Liver (tissue), 9 donors: Measurements from ENCODE around the gene IGLL5. TPM values are rescaled to one million over a fixed set of nuclear protein-coding genes. Genes with fewer than 3 reads are reported as not detected.

ENCODE experiments used
- DNase-seq: peaks from one replicate; pipeline ENCODE4 v3.0.0-alpha.2; 2017; ENCODE audit warnings: low spot score
- H3K27ac ChIP-seq, 2 donors: one replicate each; pipeline ENCODE4 v1.7.0; 2013; ENCODE audit warnings: inconsistent platforms in 2 of 2, low read length in 2 of 2, control low read depth in 1 of 2, low read depth in 1 of 2, mild to moderate bottlenecking in 1 of 2
- H3K27me3 ChIP-seq, 4 donors: one replicate each; pipeline versions ENCODE4 v1.6.1 to v1.7.0; 2013; ENCODE audit warnings: low read length in 3 of 4, inconsistent platforms in 1 of 4, mild to moderate bottlenecking in 1 of 4, moderate library complexity in 1 of 4; ENCODE audit not compliant: control insufficient read depth in 4 of 4, insufficient read depth in 4 of 4
- H3K36me3 ChIP-seq, 4 donors: one replicate each; pipeline versions ENCODE4 v1.6.1 to v1.7.0; 2013; ENCODE audit warnings: low read length in 3 of 4, mild to moderate bottlenecking in 3 of 4, low read depth in 1 of 4, moderate library complexity in 1 of 4; ENCODE audit not compliant: control insufficient read depth in 4 of 4, insufficient read depth in 3 of 4
- H3K4me1 ChIP-seq, 4 donors: one replicate each; pipeline versions ENCODE4 v1.6.1 to v1.7.0; 2013; ENCODE audit warnings: low read length in 3 of 4, mild to moderate bottlenecking in 3 of 4, moderate library complexity in 1 of 4; ENCODE audit not compliant: control insufficient read depth in 4 of 4, insufficient read depth in 4 of 4
- H3K4me3 ChIP-seq, 3 donors: one replicate each; pipeline versions ENCODE4 v1.6.1 to v1.7.0; 2013; ENCODE audit warnings: low read length in 3 of 3, control low read depth in 1 of 3, low read depth in 1 of 3, mild to moderate bottlenecking in 1 of 3
- H3K9ac ChIP-seq, 2 donors: one replicate each; pipeline ENCODE4 v1.7.0; 2013; ENCODE audit warnings: low read length in 2 of 2, mild to moderate bottlenecking in 2 of 2, moderate library complexity in 2 of 2, control low read depth in 1 of 2, low read depth in 1 of 2
- H3K9me3 ChIP-seq, 4 donors: one replicate each; pipeline versions ENCODE4 v1.6.1 to v1.7.0; 2013; ENCODE audit warnings: low read length in 3 of 4; ENCODE audit not compliant: control insufficient read depth in 4 of 4
- EGR1 ChIP-seq, 2 donors: IDR thresholded peaks; 2 replicates each; pipeline ENCODE4 v1.6.1; 2016 to 2018; ENCODE audit warnings: antibody characterized with exemption in 2 of 2, low read depth in 2 of 2
- FOXA1 ChIP-seq: IDR thresholded peaks from 2 replicates; pipeline ENCODE4 v1.6.1; 2016; ENCODE audit warnings: antibody characterized with exemption
- FOXA2 ChIP-seq: IDR thresholded peaks from 2 replicates; pipeline ENCODE4 v1.6.1; 2016; ENCODE audit warnings: antibody characterized with exemption
- GABPA ChIP-seq, 2 donors: IDR thresholded peaks in 1 of 2; conservative IDR thresholded peaks in 1 of 2; 2 replicates each; pipeline ENCODE4 v1.6.1; 2016; ENCODE audit warnings: antibody characterized with exemption in 2 of 2, mild to moderate bottlenecking in 1 of 2, moderate library complexity in 1 of 2
- HNF4A ChIP-seq, 2 donors: conservative IDR thresholded peaks; 2 replicates each; pipeline ENCODE4 v1.6.1; 2016; ENCODE audit warnings: antibody characterized with exemption in 2 of 2, mild to moderate bottlenecking in 2 of 2
- HNF4G ChIP-seq: IDR thresholded peaks from 2 replicates; pipeline ENCODE4 v1.6.1; 2016; ENCODE audit warnings: antibody characterized with exemption
- JUND ChIP-seq, 2 donors: IDR thresholded peaks; 2 replicates each; pipeline ENCODE4 v1.6.1; 2016; ENCODE audit warnings: antibody characterized with exemption in 2 of 2
- NR2F2 ChIP-seq: IDR thresholded peaks from 2 replicates; pipeline ENCODE4 v1.6.1; 2016; ENCODE audit warnings: antibody characterized with exemption
- RAD21 ChIP-seq, 2 donors: IDR thresholded peaks; 2 replicates each; pipeline ENCODE4 v1.6.1; 2016; ENCODE audit warnings: antibody characterized with exemption in 2 of 2, mild to moderate bottlenecking in 2 of 2
- RXRA ChIP-seq, 2 donors: IDR thresholded peaks; 2 replicates each; pipeline ENCODE4 v1.6.1; 2017 to 2018; ENCODE audit warnings: antibody characterized with exemption in 2 of 2, mild to moderate bottlenecking in 1 of 2
- SP1 ChIP-seq: IDR thresholded peaks from 2 replicates; pipeline ENCODE4 v1.6.1; 2018; ENCODE audit warnings: antibody characterized with exemption, mild to moderate bottlenecking
- TAF1 ChIP-seq: conservative IDR thresholded peaks from 2 replicates; pipeline ENCODE4 v1.6.1; 2016; ENCODE audit warnings: antibody characterized with exemption, mild to moderate bottlenecking
- YY1 ChIP-seq: IDR thresholded peaks from 2 replicates; pipeline ENCODE4 v1.6.1; 2016; ENCODE audit warnings: antibody characterized with exemption, mild to moderate bottlenecking
- WGBS: extraction: QIAGEN DNeasy Blood & Tissue Kit; methylation state at CpG from one replicate; pipeline ENCODE4 v1.1.7; 2013; 5-methylcytosine and 5-hydroxymethylcytosine counted together
- polyA plus RNA-seq, 2 donors: library from polyadenylated mRNA; stranded (reverse) in 1 of 2; unstranded in 1 of 2; fragments of 200-250 nt in 1 of 2; fragments of >200 nt in 1 of 2; fragmentation: Nextera tagmentation in 1 of 2; extraction: Ambion mirVana in 1 of 2; gene quantifications; one replicate each; pipeline versions ENCODE4 v1.2.1 to v1.2.3, GENCODE V29; 2013 to 2015
- total RNA-seq, 2 donors: library from RNA; depleted of rRNA; stranded (reverse); fragments of >200 nt; gene quantifications; one replicate each; pipeline ENCODE4 v1.2.3, GENCODE V29; 2014
- TF ChIP-seq, protein P1 (sequence below): IDR thresholded peaks from 2 replicates; pipeline ENCODE4 v1.6.1; 2016; ENCODE audit warnings: antibody characterized with exemption
- TF ChIP-seq, protein P2 (sequence below): IDR thresholded peaks from 2 replicates; pipeline ENCODE4 v1.6.1; 2016; ENCODE audit warnings: antibody characterized with exemption, mild to moderate bottlenecking
- TF ChIP-seq, protein P3 (sequence below): fragments of 150-350 bp; IDR thresholded peaks from 2 replicates; pipeline ENCODE4 v1.5.1; 2017; ENCODE audit warnings: improper control_type of control experiment, low read depth, low read length; ENCODE audit not compliant: missing input control
- TF ChIP-seq, protein P4 (sequence below): IDR thresholded peaks from 2 replicates; pipeline ENCODE4 v1.6.1; 2016; ENCODE audit warnings: antibody characterized with exemption
- TF ChIP-seq, protein P5 (sequence below): IDR thresholded peaks from 2 replicates; pipeline ENCODE4 v1.6.1; 2016; ENCODE audit warnings: antibody characterized with exemption
- donor health status: healthy.
- donor health status: healthy.
- donor health status: healthy.
- donor health status: healthy.
- donor health status: healthy.

Gene IGLL5
- total and polyA plus RNA-seq, 4 donors = 1.3 to 13.4 (median 3.4) TPM

DNA sequence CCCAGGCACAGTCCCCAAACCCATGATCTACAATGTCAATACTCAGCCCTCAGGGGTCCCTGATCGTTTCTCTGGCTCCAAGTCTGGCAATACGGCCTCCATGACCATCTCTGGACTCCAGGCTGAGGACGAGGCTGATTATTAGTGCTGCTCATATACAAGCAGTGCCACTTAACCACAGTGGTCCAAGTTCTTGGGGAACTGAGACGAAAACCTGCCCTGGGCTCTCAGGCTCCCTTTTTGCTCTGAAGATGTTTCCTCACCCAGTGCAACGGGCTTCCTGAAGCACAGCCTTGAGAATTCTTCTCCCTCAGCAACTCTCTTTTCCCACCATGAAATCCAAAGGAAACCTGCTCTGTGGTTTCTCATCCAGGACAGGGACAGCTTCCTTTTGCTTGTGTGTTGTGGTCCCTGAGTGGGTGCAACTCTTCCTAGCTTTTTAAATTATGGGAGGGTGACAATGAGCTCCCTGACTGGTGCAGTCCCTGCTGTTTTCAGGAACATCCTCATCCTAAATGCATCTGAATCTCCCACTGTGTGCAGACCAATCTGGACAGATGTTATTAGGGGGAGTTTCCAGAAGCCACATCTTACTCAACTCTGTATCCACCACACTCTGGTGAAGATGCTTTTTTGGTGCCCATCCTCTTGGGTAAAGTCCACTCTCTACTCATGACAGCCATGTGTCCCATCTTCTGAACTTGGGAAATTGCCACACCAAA lies 30.6 kb upstream of the IGLL5 start:
- Histone ChIP-seq H3K4me1 (no peaks in the 10 kb centered on the region), H3K36me3 (no peaks in the 10 kb centered on the region), H3K9me3 (no peaks in the 10 kb centered on the region), H3K27ac (no peak overlapping the region), H3K4me3 (no peak overlapping the region), H3K27me3 (peaks cover 0 to 2% (median 1%) of the 10 kb centered on the region in 4 donors), H3K9ac (no peak overlapping the region)
- TF ChIP-seq, protein P1, sequence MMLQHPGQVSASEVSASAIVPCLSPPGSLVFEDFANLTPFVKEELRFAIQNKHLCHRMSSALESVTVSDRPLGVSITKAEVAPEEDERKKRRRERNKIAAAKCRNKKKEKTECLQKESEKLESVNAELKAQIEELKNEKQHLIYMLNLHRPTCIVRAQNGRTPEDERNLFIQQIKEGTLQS = no peak
- no peak for TF ChIP-seq HNF4A (conservative IDR thresholded peaks at IDR 0.05)
- TF ChIP-seq HNF4G = no peak
- TF ChIP-seq, protein P2, sequence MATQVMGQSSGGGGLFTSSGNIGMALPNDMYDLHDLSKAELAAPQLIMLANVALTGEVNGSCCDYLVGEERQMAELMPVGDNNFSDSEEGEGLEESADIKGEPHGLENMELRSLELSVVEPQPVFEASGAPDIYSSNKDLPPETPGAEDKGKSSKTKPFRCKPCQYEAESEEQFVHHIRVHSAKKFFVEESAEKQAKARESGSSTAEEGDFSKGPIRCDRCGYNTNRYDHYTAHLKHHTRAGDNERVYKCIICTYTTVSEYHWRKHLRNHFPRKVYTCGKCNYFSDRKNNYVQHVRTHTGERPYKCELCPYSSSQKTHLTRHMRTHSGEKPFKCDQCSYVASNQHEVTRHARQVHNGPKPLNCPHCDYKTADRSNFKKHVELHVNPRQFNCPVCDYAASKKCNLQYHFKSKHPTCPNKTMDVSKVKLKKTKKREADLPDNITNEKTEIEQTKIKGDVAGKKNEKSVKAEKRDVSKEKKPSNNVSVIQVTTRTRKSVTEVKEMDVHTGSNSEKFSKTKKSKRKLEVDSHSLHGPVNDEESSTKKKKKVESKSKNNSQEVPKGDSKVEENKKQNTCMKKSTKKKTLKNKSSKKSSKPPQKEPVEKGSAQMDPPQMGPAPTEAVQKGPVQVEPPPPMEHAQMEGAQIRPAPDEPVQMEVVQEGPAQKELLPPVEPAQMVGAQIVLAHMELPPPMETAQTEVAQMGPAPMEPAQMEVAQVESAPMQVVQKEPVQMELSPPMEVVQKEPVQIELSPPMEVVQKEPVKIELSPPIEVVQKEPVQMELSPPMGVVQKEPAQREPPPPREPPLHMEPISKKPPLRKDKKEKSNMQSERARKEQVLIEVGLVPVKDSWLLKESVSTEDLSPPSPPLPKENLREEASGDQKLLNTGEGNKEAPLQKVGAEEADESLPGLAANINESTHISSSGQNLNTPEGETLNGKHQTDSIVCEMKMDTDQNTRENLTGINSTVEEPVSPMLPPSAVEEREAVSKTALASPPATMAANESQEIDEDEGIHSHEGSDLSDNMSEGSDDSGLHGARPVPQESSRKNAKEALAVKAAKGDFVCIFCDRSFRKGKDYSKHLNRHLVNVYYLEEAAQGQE = no peak
- TF ChIP-seq RXRA (IDR thresholded peaks at IDR 0.05) = no peak
- TF ChIP-seq FOXA2 = no peak
- no peak for TF ChIP-seq JUND (IDR thresholded peaks at IDR 0.05)
- no peak for TF ChIP-seq FOXA1
- TF ChIP-seq TAF1 = no peak
- TF ChIP-seq GABPA (IDR thresholded peaks at IDR 0.05 in 1 of 2, conservative IDR thresholded peaks at IDR 0.05 in 1 of 2) = no peak
- no peak for TF ChIP-seq YY1
- TF ChIP-seq, protein P3, sequence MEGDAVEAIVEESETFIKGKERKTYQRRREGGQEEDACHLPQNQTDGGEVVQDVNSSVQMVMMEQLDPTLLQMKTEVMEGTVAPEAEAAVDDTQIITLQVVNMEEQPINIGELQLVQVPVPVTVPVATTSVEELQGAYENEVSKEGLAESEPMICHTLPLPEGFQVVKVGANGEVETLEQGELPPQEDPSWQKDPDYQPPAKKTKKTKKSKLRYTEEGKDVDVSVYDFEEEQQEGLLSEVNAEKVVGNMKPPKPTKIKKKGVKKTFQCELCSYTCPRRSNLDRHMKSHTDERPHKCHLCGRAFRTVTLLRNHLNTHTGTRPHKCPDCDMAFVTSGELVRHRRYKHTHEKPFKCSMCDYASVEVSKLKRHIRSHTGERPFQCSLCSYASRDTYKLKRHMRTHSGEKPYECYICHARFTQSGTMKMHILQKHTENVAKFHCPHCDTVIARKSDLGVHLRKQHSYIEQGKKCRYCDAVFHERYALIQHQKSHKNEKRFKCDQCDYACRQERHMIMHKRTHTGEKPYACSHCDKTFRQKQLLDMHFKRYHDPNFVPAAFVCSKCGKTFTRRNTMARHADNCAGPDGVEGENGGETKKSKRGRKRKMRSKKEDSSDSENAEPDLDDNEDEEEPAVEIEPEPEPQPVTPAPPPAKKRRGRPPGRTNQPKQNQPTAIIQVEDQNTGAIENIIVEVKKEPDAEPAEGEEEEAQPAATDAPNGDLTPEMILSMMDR = no peak
- no peak for TF ChIP-seq EGR1 (IDR thresholded peaks at IDR 0.05; ENCODE audit: low read depth in 2 of 2)
- no peak for TF ChIP-seq NR2F2
- no peak for DNase-seq
- WGBS = 85% methylated on average over 5 of the region's 5 CpGs

DNA sequence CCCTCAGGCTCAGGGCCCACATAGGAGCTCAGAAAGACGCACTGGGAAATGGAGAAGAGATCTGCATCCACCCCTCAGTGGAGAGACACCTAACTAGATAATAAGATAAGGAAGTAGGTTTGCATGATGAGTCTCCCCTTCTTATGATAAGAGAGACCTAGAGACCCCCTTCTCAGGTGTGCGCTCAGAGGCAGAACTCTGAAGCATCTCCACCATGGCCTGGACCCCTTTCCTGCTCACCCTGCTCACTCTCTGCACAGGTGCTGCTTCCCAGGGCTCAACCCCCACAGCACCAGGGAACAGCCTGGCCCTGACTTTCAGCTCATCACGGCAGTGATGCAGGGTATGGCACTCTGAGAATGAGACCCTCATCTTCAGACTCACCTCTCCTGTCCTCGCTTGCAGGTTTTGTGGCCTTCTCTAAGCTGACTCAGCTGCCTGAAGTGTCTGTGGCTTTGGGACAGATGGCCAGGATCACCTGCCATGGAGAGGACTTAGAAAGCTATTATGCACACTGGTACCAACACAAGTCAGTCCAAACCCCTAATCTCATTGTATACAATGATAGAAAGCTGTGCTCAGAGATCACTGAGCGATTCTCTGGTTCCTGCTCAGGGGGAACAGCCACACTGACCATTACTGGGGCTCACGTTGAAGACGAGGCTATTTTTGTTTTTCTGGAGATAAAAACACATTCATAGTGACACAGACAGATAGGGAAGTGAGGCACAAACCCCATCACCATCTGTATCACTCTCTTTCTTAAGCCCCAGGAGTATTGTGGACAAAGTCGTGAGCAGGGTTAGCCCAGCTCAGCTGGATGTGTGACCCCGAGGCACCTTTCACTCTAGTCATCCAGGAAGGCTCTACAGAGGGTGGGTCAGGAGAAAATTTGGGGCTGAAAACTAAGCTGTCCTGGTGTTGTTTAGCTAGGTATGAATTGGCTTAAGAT lies 29.7 kb upstream of the IGLL5 start:
- DNase-seq = peak; percentile 20
- Histone ChIP-seq H3K27me3 (peaks cover 0 to 2% (median under 1%) of the 10 kb centered on the region in 4 donors), H3K4me3 (no peak overlapping the region), H3K9ac (no peak overlapping the region), H3K27ac (no peak overlapping the region), H3K9me3 (no peaks in the 10 kb centered on the region), H3K4me1 (no peaks in the 10 kb centered on the region), H3K36me3 (no peaks in the 10 kb centered on the region)
- WGBS = 89% methylated on average over 9 of the region's 9 CpGs
- TF ChIP-seq, protein P4, sequence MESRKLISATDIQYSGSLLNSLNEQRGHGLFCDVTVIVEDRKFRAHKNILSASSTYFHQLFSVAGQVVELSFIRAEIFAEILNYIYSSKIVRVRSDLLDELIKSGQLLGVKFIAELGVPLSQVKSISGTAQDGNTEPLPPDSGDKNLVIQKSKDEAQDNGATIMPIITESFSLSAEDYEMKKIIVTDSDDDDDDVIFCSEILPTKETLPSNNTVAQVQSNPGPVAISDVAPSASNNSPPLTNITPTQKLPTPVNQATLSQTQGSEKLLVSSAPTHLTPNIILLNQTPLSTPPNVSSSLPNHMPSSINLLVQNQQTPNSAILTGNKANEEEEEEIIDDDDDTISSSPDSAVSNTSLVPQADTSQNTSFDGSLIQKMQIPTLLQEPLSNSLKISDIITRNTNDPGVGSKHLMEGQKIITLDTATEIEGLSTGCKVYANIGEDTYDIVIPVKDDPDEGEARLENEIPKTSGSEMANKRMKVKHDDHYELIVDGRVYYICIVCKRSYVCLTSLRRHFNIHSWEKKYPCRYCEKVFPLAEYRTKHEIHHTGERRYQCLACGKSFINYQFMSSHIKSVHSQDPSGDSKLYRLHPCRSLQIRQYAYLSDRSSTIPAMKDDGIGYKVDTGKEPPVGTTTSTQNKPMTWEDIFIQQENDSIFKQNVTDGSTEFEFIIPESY = no peak
- TF ChIP-seq FOXA1 (no peak), JUND (IDR thresholded peaks at IDR 0.05) (no peak), FOXA2 (no peak), GABPA (IDR thresholded peaks at IDR 0.05 in 1 of 2, conservative IDR thresholded peaks at IDR 0.05 in 1 of 2) (no peak), YY1 (no peak), TAF1 (no peak), HNF4G (no peak), SP1 (no peak), RXRA (IDR thresholded peaks at IDR 0.05) (no peak), RAD21 (IDR thresholded peaks at IDR 0.05) (no peak), NR2F2 (no peak)
- TF ChIP-seq, protein P5, sequence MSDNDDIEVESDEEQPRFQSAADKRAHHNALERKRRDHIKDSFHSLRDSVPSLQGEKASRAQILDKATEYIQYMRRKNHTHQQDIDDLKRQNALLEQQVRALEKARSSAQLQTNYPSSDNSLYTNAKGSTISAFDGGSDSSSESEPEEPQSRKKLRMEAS = no peak
- TF ChIP-seq, protein P2 = no peak
